Measurements from ENCODE around the gene TP53I11.
A peak's percentile ranks its signal among the peaks of the same experiment; 100 is the strongest.

The TP53I11 gene

DNA sequence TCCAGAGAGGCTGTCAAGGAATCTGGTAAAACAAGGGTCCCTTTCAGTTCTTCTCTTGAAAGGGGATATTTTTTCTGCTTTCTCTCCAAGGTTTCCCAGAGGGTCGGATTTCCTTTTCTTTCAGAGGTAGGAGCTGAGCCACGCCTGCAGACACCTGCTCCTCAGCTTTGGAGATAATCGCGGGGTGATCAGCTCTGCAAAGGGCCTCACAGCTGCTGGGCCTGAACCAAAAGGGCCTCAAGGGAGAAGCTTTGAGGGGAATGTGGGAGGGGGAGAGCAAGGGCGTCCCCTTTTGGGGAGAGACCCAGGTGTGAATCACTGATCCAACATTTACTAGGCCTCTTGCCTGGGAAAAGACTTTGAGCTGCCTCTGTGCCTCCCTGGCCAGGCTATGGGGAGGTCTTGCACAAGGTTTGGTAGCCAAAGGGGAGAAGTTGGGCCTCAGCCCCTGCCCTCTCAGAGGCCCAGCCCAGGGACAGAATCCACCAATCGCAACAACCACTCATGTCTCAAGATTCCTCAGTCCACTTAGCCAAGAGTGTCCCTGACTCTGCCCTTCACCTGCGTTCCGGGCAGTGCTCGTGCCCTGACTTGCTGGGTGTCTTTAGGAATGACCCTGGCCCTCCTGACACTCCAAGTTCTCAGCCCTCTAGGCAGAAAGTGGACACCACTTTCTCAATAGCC, 14.0 kb upstream of the TP53I11 start:
- TF ChIP-seq CTCF (IDR thresholded peaks at IDR 0.05; ENCODE audit: insufficient read depth, missing control alignments) = no peak
- DNase-seq (ENCODE audit: insufficient read length, low spot score) (peak; percentile 58), FAIRE-seq (no peak)

DNA sequence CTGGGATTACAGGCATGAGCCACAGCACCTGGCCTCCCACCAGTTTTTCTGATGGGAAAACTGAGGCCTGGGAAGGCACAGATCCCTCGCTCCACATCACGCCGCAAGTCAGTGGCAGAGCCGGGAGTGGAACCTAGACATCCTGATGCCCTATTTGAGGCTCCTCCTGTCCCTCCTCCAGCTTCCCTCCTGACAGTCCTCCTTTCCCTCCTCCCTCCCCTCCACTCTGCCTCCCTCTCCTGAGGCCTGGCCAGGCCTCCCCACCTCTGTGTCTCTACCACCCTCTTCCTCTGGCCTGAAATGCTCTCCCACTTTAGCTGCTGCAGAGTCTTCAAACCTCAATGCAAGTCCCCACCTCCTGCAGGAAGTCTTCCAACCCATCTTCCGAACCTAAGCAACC, 13.3 kb upstream of the TP53I11 start:
- FAIRE-seq = no peak
- TF ChIP-seq CTCF (IDR thresholded peaks at IDR 0.05; ENCODE audit: insufficient read depth, missing control alignments) = no peak
- no peak for DNase-seq (ENCODE audit: insufficient read length, low spot score)

GRCh38 chr11:44963136-44963535, 12.5 kb upstream of the TP53I11 start:
- TF ChIP-seq CTCF (IDR thresholded peaks at IDR 0.05; ENCODE audit: insufficient read depth, missing control alignments) = no peak
- peak; percentile 65 for DNase-seq (ENCODE audit: insufficient read length, low spot score)
- FAIRE-seq = no peak

DNA sequence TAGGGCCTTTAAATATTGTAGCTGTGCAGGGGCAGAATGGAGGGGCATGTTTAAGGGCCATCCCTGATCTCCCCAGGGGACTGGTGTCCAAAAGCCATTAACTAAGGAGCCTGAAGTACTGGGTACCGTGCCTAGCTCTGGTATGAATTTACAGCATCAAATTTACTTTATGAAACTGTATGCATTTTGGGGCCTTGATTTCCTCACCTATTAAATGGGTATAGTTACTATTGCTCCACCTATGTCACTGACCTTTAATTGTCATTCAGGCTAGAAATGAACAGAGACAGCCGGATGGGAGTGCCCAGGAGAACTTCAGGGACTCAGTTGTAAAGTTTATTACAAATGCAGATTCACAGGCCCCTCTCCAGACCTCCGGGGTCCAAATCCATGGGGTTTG, 11.8 kb upstream of the TP53I11 start:
- DNase-seq (ENCODE audit: insufficient read length, low spot score) = no peak
- TF ChIP-seq CTCF (IDR thresholded peaks at IDR 0.05; ENCODE audit: insufficient read depth, missing control alignments) = no peak
- FAIRE-seq = no peak

DNA sequence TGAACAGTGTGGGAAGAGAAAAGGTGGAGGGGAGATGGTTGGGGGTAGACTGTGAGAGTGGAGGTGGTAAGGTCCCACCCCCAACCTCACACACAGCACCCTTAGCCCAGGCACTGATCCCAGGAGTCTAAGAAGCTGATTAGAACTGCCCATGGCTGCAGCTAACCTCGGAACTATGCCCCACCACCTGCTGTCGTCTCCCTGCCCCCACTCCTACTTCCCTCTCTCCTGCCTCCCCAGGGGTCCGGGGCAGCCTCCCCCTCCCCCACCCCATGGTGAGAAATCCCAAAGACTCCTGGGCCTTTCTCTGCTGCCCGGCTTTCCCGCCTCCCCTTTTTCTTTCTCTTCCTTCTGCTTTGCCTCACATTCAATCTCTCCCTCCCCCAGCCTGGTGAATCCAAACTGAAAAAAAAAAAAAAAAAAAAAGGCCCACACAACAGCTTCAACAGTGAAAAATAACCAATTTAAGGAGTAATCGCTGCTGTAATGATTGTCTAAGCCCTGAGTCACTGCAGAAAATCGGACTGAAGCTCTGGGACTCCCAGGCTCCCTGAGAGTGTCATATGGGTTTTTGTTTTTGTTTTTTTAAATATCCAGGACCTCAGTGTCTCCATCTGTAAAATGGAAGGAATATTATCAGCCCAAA, 9.6 kb upstream of the TP53I11 start:
- FAIRE-seq (no peak), DNase-seq (ENCODE audit: insufficient read length, low spot score) (peak; percentile 65)
- TF ChIP-seq CTCF (IDR thresholded peaks at IDR 0.05; ENCODE audit: insufficient read depth, missing control alignments) = no peak

DNA sequence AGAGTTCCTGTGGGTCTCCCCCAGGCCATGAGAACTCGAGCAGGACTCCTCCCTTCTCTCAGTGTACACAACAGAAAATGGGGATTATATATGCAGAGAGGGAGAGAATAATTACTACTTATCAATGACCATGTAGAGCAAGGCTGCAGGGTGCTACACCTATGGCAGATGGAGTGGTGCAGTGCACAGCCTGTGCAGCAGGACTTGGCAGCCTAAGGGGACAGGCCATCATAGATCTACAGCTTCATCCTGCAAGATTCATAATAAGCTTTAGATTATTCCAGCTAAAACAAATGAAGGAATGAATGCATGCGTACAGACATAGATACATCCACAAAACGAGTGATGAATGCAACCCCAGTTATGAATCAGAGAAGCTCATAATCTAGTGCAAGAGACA, 8.4 kb upstream of the TP53I11 start:
- TF ChIP-seq CTCF (IDR thresholded peaks at IDR 0.05; ENCODE audit: insufficient read depth, missing control alignments) = no peak
- DNase-seq (ENCODE audit: insufficient read length, low spot score) (no peak), FAIRE-seq (no peak)
